Central memory CD8-positive, alpha-beta T cell (primary cell): Measurements from ENCODE around the gene PTGDR.
A peak's percentile ranks its signal among the peaks of the same experiment; 100 is the strongest.

Experiments used
- ATAC-seq: fragments of 150-1000 bp; cut with Tn5 transposase; replicated peaks from 2 replicates; pipeline ENCODE4 v1.10.0; 2022; ENCODE audit warnings: mild to moderate bottlenecking, moderate FRiP score, moderate number of reproducible peaks; ENCODE audit not compliant: poor library complexity, severe bottlenecking; ENCODE audit errors: extremely low read depth
- DNase-seq, 2 donors: peaks; one replicate each; pipeline ENCODE4 v3.0.0; 2021; ENCODE audit warnings: low spot score in 2 of 2
- H3K27ac Mint-ChIP-seq: one replicate; pipeline ENCODE4 v1.8.0; 2022; ENCODE audit warnings: low read depth, mild to moderate bottlenecking, moderate library complexity, mixed read lengths
- H3K27me3 Mint-ChIP-seq: one replicate; pipeline ENCODE4 v1.8.0; 2022; ENCODE audit warnings: mixed read lengths
- H3K36me3 Mint-ChIP-seq: one replicate; pipeline ENCODE4 v1.8.0; 2022; ENCODE audit warnings: mild to moderate bottlenecking, moderate library complexity, mixed read lengths; ENCODE audit not compliant: insufficient read depth
- H3K4me1 Mint-ChIP-seq: one replicate; pipeline ENCODE4 v1.8.0; 2022; ENCODE audit warnings: mixed read lengths
- H3K4me3 Mint-ChIP-seq: one replicate; pipeline ENCODE4 v1.8.0; 2022; ENCODE audit warnings: mild to moderate bottlenecking, moderate library complexity, mixed read lengths
- H3K9me3 Mint-ChIP-seq: one replicate; pipeline ENCODE4 v1.8.0; 2022; ENCODE audit warnings: mixed read lengths

Gene PTGDR

DNA sequence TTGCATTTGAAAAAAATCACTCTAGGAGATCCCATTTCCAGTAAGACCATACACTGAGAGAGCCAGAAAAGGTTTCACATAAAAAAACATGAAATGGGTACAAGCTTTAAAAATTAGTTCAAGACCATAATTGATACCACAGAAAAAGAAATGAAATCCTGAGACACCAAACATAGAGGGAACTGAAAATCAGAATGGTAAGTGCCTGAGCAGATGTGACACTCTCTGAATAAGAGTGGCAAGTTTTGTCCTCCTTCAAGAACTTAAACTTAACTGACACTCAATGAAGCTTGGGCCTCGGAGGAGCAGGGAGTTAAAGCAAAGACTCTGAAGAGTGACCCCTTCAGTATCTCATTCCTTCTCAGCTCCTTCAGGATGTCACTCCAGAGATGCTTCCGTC, 23.2 kb upstream of the PTGDR start:
- no peak for ATAC-seq
- H3K27ac Mint-ChIP-seq, result peak overlapping the region; percentile 7

DNA sequence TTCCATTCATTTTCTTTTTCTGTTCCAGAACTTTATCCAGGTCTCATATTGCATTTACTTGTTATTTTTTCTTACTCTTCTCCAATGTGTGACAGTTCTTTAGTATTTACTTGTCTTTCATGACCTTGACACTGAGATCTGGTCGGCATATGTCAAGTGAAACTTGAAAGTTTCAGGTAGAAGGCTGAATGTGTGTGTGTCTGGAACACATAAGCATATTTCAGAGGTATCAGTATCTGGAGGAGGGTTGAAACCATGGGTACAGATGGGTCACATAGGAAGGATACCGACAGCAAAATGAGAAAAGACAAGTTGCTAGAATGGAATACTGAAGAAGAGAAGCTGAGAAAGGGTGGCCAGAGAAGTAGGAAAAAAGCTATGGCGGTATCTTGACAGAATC, 22.5 kb upstream of the PTGDR start:
- Mint-ChIP-seq H3K36me3 (no peaks in the 10 kb centered on the region), H3K4me1 (peaks cover 39% of the 10 kb centered on the region), H3K4me3 (no peak overlapping the region), H3K9me3 (peaks cover 16% of the 10 kb centered on the region), H3K27me3 (no peaks in the 10 kb centered on the region), H3K27ac (peak overlapping the region; percentile 7)
- DNase-seq (no peak), ATAC-seq (no peak)

More for the DNA sequence above, 23.2 kb upstream of the PTGDR start:
- Mint-ChIP-seq H3K36me3 (no peaks in the 10 kb centered on the region), H3K4me3 (no peak overlapping the region), H3K9me3 (peaks cover 16% of the 10 kb centered on the region), H3K27me3 (no peaks in the 10 kb centered on the region), H3K4me1 (peaks cover 45% of the 10 kb centered on the region)
- DNase-seq, result no peak

DNA sequence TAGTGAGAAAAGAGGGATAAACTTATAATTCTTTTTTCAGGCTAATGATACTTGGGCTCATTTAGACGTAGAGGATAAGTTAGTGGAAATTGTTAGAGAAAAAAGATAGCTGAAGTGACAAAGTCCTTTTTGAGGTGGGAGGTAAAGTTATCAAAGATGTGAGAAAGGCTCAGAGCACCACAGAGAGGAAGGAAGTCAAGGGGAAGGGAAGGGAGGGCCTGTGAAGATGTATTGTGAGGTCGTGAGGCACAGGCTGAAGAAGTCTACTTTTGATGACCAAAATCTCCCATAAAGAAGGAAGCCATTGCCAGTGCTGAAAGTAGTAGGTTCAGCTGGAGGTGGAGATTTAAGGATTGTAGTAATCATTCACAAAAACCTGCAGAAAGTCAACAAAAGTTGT, 19.4 kb upstream of the PTGDR start:
- Mint-ChIP-seq H3K9me3 (peaks cover 16% of the 10 kb centered on the region), H3K36me3 (no peaks in the 10 kb centered on the region), H3K4me1 (peaks cover 37% of the 10 kb centered on the region), H3K27ac (peak overlapping the region; percentile 80), H3K4me3 (peak overlapping the region; percentile 42), H3K27me3 (no peaks in the 10 kb centered on the region)
- ATAC-seq, result peak; percentile 97
- peak in 1 of 2 donors; percentile 30 for DNase-seq

DNA sequence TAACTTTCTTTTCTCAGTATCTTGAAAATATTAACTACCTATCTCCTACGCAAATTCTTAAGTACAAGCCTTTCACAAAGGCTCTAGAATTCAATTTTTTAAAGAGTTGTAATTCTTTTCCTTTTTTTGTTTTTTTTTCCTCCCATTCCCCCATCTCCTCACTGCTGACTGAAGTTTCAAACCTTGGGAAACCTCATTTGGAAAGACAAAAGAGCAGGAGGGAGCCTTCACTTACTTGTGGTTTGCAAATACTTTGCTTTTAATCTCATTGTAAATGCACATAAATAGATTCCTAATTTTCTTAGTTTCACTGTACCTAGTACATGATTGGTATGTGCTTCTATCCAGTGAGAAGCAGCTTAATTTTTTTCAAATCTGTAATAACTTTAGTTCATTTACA, 15.8 kb upstream of the PTGDR start:
- H3K36me3 Mint-ChIP-seq, result no peaks in the 10 kb centered on the region
- H3K27ac Mint-ChIP-seq, result no peak overlapping the region

DNA sequence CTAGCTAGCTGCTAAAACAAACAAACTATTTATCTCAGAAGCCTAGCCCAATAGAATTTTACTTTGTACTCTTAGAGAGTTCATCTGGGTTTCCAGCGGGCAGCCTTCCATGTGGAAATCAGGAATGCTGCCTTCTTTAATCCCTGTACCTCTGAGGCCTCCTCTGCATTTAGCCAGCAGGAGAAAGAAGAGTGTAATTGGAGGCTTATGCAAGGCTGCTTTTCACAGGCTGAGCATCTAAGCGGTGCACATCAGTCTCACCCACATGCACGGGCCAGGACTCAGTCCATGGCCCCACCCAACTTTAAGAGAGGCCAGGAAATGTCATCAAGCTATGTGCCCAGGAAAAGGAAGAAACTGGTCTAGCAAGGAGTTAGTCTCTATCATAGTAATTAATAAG, 14.0 kb upstream of the PTGDR start:
- no peaks in the 10 kb centered on the region for H3K27me3 Mint-ChIP-seq
- H3K36me3 Mint-ChIP-seq, result no peaks in the 10 kb centered on the region

More for the DNA sequence above, 15.8 kb upstream of the PTGDR start:
- DNase-seq (no peak), ATAC-seq (no peak)
- H3K9me3 Mint-ChIP-seq, result peaks cover 12% of the 10 kb centered on the region
- no peak overlapping the region for H3K4me3 Mint-ChIP-seq
- peaks cover 45% of the 10 kb centered on the region for H3K4me1 Mint-ChIP-seq
- no peaks in the 10 kb centered on the region for H3K27me3 Mint-ChIP-seq

DNA sequence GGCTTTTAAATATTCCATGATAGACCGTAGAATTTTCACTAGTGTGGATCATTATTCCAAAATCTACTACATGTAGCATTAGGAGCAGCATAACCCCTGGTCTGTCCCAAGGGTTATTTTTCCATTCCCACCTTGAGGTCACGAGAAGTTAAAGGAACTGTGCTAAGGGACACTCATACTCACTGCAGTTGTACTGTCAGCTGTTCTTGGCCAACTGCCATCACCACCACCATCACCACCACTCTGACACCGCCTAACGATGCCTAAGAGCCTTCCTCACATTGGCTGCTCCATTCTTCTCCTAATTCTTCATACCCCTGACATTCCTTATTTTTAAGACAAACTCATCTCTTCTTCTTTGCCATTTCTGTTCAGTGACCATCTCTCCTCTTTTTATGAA, 13.4 kb upstream of the PTGDR start:
- Mint-ChIP-seq H3K9me3 (no peaks in the 10 kb centered on the region), H3K36me3 (no peaks in the 10 kb centered on the region), H3K4me3 (no peak overlapping the region), H3K27ac (no peak overlapping the region), H3K27me3 (no peaks in the 10 kb centered on the region), H3K4me1 (peaks cover 30% of the 10 kb centered on the region)
- ATAC-seq, result no peak
- no peak for DNase-seq

More for the DNA sequence above, 14.0 kb upstream of the PTGDR start:
- peaks cover 27% of the 10 kb centered on the region for H3K4me1 Mint-ChIP-seq
- H3K27ac Mint-ChIP-seq, result no peak overlapping the region
- DNase-seq (no peak), ATAC-seq (no peak)
- H3K4me3 Mint-ChIP-seq, result no peak overlapping the region
- no peaks in the 10 kb centered on the region for H3K9me3 Mint-ChIP-seq

DNA sequence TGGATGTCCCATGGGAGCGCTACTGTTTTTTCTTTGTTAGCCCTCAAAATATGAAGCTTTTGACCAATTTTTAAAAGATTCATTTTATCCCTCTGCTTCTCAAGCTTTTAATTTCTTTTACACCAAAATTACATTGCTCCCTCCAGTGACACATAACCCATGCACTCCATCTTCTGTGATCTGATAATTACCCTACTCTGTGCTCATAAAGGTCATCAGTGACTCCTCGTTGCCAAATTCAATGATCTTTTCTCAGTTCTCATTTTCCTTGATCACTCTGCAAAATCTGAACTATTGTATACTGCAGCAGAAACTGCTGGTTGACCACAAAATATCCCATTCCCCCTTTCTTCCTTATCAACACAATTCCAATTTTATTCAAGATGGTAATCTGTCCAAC, 8.7 kb upstream of the PTGDR start:
- Mint-ChIP-seq H3K27ac (no peak overlapping the region), H3K9me3 (no peaks in the 10 kb centered on the region), H3K36me3 (no peaks in the 10 kb centered on the region), H3K4me3 (no peak overlapping the region), H3K4me1 (peaks cover 41% of the 10 kb centered on the region), H3K27me3 (no peaks in the 10 kb centered on the region)
- no peak for DNase-seq
- ATAC-seq, result no peak

DNA sequence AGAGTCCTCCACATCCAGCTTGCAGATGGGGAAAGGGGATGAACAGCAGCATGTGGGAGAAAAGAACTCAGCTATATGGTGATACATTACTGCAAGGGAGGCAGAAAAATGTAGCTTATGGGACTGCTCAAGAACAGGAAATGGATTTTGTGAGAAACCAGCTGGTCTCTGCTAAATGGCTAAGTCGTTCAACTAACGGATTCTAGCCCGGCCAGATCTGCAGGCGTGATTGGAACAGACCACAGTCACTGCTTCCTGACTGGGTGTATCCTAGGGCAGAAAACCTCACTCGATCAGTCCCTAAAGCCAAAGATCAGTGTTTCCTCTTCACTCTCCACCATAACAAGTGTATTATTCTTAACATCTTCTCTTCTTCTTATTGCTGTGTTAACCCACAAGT, 8.1 kb upstream of the PTGDR start:
- no peak for DNase-seq
- no peaks in the 10 kb centered on the region for H3K27me3 Mint-ChIP-seq
- no peak overlapping the region for H3K4me3 Mint-ChIP-seq
- peak overlapping the region; percentile 43 for H3K27ac Mint-ChIP-seq
- no peaks in the 10 kb centered on the region for H3K36me3 Mint-ChIP-seq
- no peaks in the 10 kb centered on the region for H3K9me3 Mint-ChIP-seq
- no peak for ATAC-seq
- peaks cover 43% of the 10 kb centered on the region for H3K4me1 Mint-ChIP-seq

DNA sequence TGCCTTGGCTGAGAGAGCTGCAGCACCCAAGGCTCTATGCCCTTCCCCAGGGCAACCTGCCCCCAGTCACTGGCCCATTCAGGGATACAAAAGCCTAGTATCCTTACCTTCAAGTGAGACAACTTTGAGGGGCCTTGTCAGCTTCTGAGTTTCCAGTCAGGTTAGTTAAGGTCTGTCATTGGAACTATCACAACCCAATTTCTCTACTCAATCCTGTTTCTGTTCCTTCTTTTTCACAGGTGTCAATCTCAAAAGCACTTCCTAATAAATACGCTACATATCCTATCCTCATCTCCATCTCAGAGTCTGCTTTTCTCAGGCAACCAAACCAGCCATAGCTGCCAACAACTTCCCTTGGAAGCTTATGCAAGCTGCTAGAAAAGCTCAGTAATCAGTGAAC, 4.9 kb upstream of the PTGDR start:
- no peaks in the 10 kb centered on the region for H3K9me3 Mint-ChIP-seq
- H3K4me1 Mint-ChIP-seq, result peaks cover 66% of the 10 kb centered on the region
- no peaks in the 10 kb centered on the region for H3K27me3 Mint-ChIP-seq
- DNase-seq (no peak), ATAC-seq (no peak)
- peaks cover 4% of the 10 kb centered on the region for H3K36me3 Mint-ChIP-seq
- H3K4me3 Mint-ChIP-seq, result no peak overlapping the region
- no peak overlapping the region for H3K27ac Mint-ChIP-seq

DNA sequence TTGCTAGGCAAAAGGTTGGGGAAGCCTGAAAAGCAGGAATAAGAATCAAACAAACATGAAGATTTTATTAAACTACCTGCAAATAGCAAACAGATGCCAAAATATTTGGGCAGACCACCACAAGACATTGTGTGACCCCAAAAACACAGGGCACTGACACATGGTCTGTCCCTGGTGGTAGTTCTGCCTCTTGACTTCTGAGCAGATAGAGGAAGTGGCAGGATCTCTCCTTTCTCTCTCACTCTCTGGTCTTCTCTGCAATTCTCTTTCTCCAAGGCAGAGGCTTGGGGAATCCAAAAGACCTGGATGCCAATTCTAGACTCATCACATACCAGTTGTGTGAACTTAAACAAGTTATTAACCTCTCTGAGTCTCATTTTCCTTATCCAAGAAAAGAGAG, 4.3 kb upstream of the PTGDR start:
- Mint-ChIP-seq H3K4me3 (no peak overlapping the region), H3K4me1 (peaks cover 70% of the 10 kb centered on the region), H3K9me3 (no peaks in the 10 kb centered on the region), H3K36me3 (peaks cover 7% of the 10 kb centered on the region), H3K27me3 (no peaks in the 10 kb centered on the region), H3K27ac (no peak overlapping the region)
- DNase-seq (no peak), ATAC-seq (no peak)

DNA sequence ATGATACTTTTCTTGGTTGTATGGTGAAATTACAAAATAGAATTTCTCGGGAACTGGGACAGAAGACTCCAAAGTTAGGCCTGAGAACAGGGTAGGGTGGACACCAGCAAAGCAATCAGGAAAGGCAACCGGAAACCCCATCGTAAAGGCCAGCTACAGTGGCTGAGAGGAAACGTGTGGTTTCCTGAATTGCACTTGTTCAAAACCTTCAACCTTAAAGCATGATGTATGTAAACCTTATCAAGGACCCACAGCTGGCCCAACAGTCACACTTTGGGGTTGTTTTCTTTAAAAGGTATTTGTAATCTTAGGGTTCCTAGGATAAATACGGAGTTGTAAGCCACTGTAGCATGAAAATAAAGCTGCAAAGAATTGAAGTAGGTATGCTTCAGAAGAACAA, 2.2 kb upstream of the PTGDR start:
- peak overlapping the region; percentile 99 for H3K4me3 Mint-ChIP-seq
- DNase-seq, result no peak
- no peaks in the 10 kb centered on the region for H3K27me3 Mint-ChIP-seq
- peaks cover 16% of the 10 kb centered on the region for H3K36me3 Mint-ChIP-seq
- no peak for ATAC-seq
- peak overlapping the region; percentile 92 for H3K27ac Mint-ChIP-seq
- peaks cover 58% of the 10 kb centered on the region for H3K4me1 Mint-ChIP-seq
- no peaks in the 10 kb centered on the region for H3K9me3 Mint-ChIP-seq

DNA sequence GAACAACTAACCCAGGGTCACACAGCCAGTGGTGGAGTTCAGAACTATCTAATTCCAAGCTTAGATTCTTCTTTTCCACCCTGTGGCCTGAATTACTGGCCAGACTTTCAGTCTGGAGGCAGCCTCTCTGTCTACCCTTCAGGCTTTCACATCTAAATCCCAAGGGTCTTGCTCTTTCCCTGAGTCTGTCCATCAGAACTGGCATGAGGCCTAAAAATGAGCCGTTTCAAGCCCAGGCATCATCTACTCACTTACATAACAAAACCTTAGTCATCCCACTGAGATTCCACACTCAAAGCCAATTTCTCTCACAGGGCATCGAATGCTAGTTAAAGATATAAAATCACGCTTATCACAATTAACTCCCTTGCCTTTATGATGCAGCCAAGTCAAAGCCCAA, 1.3 kb upstream of the PTGDR start:
- H3K27me3 Mint-ChIP-seq, result no peaks in the 10 kb centered on the region
- no peaks in the 10 kb centered on the region for H3K9me3 Mint-ChIP-seq
- peaks cover 59% of the 10 kb centered on the region for H3K4me1 Mint-ChIP-seq
- H3K36me3 Mint-ChIP-seq, result peaks cover 18% of the 10 kb centered on the region
- DNase-seq, result no peak
- ATAC-seq, result no peak
- peak overlapping the region; percentile 99 for H3K4me3 Mint-ChIP-seq
- H3K27ac Mint-ChIP-seq, result peak overlapping the region; percentile 92

DNA sequence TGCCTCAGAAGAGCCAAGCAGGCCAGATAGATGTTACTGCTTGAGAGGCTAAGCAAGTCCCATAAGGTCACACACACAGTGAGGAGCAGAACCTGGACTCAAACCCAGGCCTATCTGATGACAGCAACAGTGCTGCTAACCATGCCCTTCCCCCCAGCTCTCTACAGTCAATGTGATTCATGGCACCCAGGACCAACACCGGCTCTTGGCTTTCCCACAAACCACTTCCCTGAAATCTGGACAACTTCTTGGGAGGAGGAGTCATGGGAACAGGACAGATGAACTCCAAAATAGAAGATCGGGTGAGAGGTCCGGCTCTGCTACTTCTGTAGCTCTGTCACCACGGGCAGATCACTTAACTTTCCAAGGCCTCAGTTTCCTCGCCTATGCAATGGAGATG, 716 bp upstream of the PTGDR start:
- peaks cover 20% of the 10 kb centered on the region for H3K36me3 Mint-ChIP-seq
- H3K27me3 Mint-ChIP-seq, result no peaks in the 10 kb centered on the region
- ATAC-seq, result no peak
- peaks cover 65% of the 10 kb centered on the region for H3K4me1 Mint-ChIP-seq
- no peaks in the 10 kb centered on the region for H3K9me3 Mint-ChIP-seq
- H3K4me3 Mint-ChIP-seq, result peak overlapping the region; percentile 99
- DNase-seq, result no peak
- H3K27ac Mint-ChIP-seq, result peak overlapping the region; percentile 92
